H1 (cell line): Measurements from ENCODE around the gene MSI2. TPM values are rescaled to one million over a fixed set of nuclear protein-coding genes. Genes with fewer than 3 reads are reported as not detected.

ENCODE experiments used
- CTCF ChIA-PET: fragments of 300-600 bp; sonication (Branson Sonifier 250); formaldehyde crosslinking; loops from one replicate; lab custom pipeline; 2021; ENCODE audit not compliant: partially characterized antibody; lab: Charles Lee
- POLR2A ChIA-PET: fragments of 300-600 bp; sonication (Branson Sonifier 250); formaldehyde crosslinking; loops from one replicate; lab custom pipeline; 2021; ENCODE audit warnings: inconsistent platforms; ENCODE audit not compliant: partially characterized antibody; lab: Charles Lee
- DNase-seq, 2 experiments: peaks; one replicate each; pipeline versions ENCODE4 v3.0.0 to v3.0.0-alpha.2; 2010 to 2022; ENCODE audit warnings: low spot score in 2 of 2, low read depth in 1 of 2, mixed read lengths in 1 of 2
- FAIRE-seq: peaks from 2 replicates; lab custom pipeline; 2011; peaks lifted over from hg19 to GRCh38; lab: Jason Lieb, UNC
- H2AFZ ChIP-seq: 2 replicates; pipeline ENCODE4 v1.8.1; 2012; ENCODE audit warnings: low read length, inconsistent platforms
- H2AK5ac ChIP-seq: 2 replicates; pipeline ENCODE4 v1.6.1; 2013; ENCODE audit warnings: low read depth, low read length
- H2BK120ac ChIP-seq: replicated peaks from 2 replicates; pipeline ENCODE3; 2013; ENCODE audit warnings: low read depth, low read length, inconsistent platforms
- H2BK12ac ChIP-seq: 2 replicates; pipeline ENCODE4 v1.6.1; 2013; ENCODE audit warnings: low read depth, low read length
- H2BK15ac ChIP-seq: 2 replicates; pipeline ENCODE4 v1.6.1; 2013; ENCODE audit warnings: low read length
- H2BK20ac ChIP-seq: 2 replicates; pipeline ENCODE4 v1.6.1; 2013; ENCODE audit warnings: low read length
- H2BK5ac ChIP-seq: 2 replicates; pipeline ENCODE4 v1.6.1; 2013; ENCODE audit warnings: low read depth, low read length
- H3K14ac ChIP-seq: 2 replicates; pipeline ENCODE4 v1.6.1; 2013; ENCODE audit warnings: inconsistent platforms; ENCODE audit not compliant: insufficient read length
- H3K18ac ChIP-seq: 2 replicates; pipeline ENCODE4 v1.6.1; 2013; ENCODE audit warnings: low read length; ENCODE audit errors: extremely low read depth
- H3K23ac ChIP-seq: 2 replicates; pipeline ENCODE4 v1.6.1; 2013; ENCODE audit warnings: inconsistent platforms; ENCODE audit not compliant: insufficient read length
- H3K23me2 ChIP-seq: 2 replicates; pipeline ENCODE4 v1.6.1; 2013; ENCODE audit warnings: low read depth, low read length
- H3K27ac ChIP-seq: 2 replicates; pipeline ENCODE4 v1.6.1; 2011; ENCODE audit warnings: low read depth, low read length, inconsistent platforms
- H3K27me3 ChIP-seq, 4 experiments: replicated peaks in 1 of 4; 1 replicate in 1 of 4; 2 replicates in 3 of 4; pipeline versions ENCODE4 v1.6.1 to v1.8.1; 2011 to 2013; ENCODE audit warnings: low read length in 3 of 4, mild to moderate bottlenecking in 3 of 4, inconsistent platforms in 2 of 4, mixed read lengths in 2 of 4, moderate library complexity in 1 of 4; ENCODE audit not compliant: control insufficient read depth in 3 of 4, insufficient read depth in 3 of 4; ENCODE audit errors: extremely low read depth in 1 of 4
- H3K36me3 ChIP-seq, 4 experiments: 2 replicates each; pipeline versions ENCODE4 v1.6.1 to v1.8.1; 2011 to 2013; ENCODE audit warnings: mild to moderate bottlenecking in 4 of 4, low read length in 3 of 4, moderate library complexity in 2 of 4, control low read depth in 1 of 4, inconsistent platforms in 1 of 4; ENCODE audit not compliant: insufficient read depth in 4 of 4, control insufficient read depth in 2 of 4
- H3K4ac ChIP-seq: replicated peaks from 2 replicates; pipeline ENCODE3; 2013; ENCODE audit warnings: low read length, low read depth, mixed read lengths, inconsistent platforms; ENCODE audit not compliant: insufficient read length
- H3K4me1 ChIP-seq, 4 experiments: replicated peaks in 1 of 4; 1 replicate in 1 of 4; 2 replicates in 3 of 4; pipeline versions ENCODE4 v1.6.1 to v1.8.1; 2011 to 2013; ENCODE audit warnings: low read length in 3 of 4, inconsistent platforms in 2 of 4, mixed read lengths in 1 of 4; ENCODE audit not compliant: insufficient read depth in 4 of 4, control insufficient read depth in 3 of 4
- H3K4me2 ChIP-seq, 2 experiments: 2 replicates each; pipeline versions ENCODE4 v1.6.1 to v1.8.1; 2011 to 2013; ENCODE audit warnings: low read depth in 2 of 2, low read length in 2 of 2, control low read depth in 1 of 2, inconsistent platforms in 1 of 2, mild to moderate bottlenecking in 1 of 2; ENCODE audit not compliant: insufficient read depth in 1 of 2
- H3K4me3 ChIP-seq, 4 experiments: fragments of 200-600, 300-600 bp in 1 of 4; sonication (generic), shearing (Covaris generic), sonication (Bioruptor Twin) in 1 of 4; 2 replicates each; pipeline versions ENCODE4 v1.5.1 to v1.8.1; 2011 to 2016; ENCODE audit warnings: low read length in 4 of 4, low read depth in 3 of 4, control low read depth in 2 of 4, inconsistent platforms in 2 of 4, mild to moderate bottlenecking in 2 of 4, mixed read lengths in 1 of 4, moderate library complexity in 1 of 4; ENCODE audit not compliant: insufficient read depth in 2 of 4; ENCODE audit errors: extremely low read depth in 1 of 4
- H3K56ac ChIP-seq: replicated peaks from 2 replicates; pipeline ENCODE3; 2013; ENCODE audit warnings: low read depth, mild to moderate bottlenecking, mixed read lengths, low read length, inconsistent platforms; ENCODE audit not compliant: insufficient read length
- H3K79me1 ChIP-seq: 2 replicates; pipeline ENCODE4 v1.6.1; 2013; ENCODE audit warnings: low read depth, low read length, control low read depth
- H3K79me2 ChIP-seq, 2 experiments: 2 replicates each; pipeline versions ENCODE4 v1.6.1 to v1.8.1; 2012 to 2013; ENCODE audit warnings: low read length in 2 of 2, mild to moderate bottlenecking in 2 of 2, inconsistent platforms in 1 of 2; ENCODE audit not compliant: insufficient read depth in 2 of 2, control insufficient read depth in 1 of 2
- H3K9ac ChIP-seq, 4 experiments: replicated peaks in 1 of 4; 1 replicate in 1 of 4; 2 replicates in 3 of 4; pipeline versions ENCODE4 v1.6.1 to v1.8.1; 2011 to 2013; ENCODE audit warnings: low read depth in 3 of 4, low read length in 3 of 4, control low read depth in 2 of 4, mild to moderate bottlenecking in 2 of 4, moderate library complexity in 2 of 4, inconsistent platforms in 1 of 4; ENCODE audit errors: extremely low read depth in 1 of 4
- H3K9me3 ChIP-seq, 2 experiments: 2 replicates each; pipeline versions ENCODE4 v1.6.1 to v1.8.1; 2012 to 2013; ENCODE audit warnings: mild to moderate bottlenecking in 2 of 2, moderate library complexity in 2 of 2, control low read depth in 1 of 2, inconsistent platforms in 1 of 2, low read depth in 1 of 2, low read length in 1 of 2, mixed read lengths in 1 of 2; ENCODE audit not compliant: insufficient read depth in 2 of 2
- H4K20me1 ChIP-seq, 2 experiments: replicated peaks in 1 of 2; 2 replicates each; pipeline versions ENCODE3 to v1.8.1; 2011 to 2013; ENCODE audit warnings: inconsistent platforms in 2 of 2, low read length in 2 of 2, mild to moderate bottlenecking in 1 of 2; ENCODE audit not compliant: insufficient read depth in 2 of 2, control insufficient read depth in 1 of 2
- H4K5ac ChIP-seq: 2 replicates; pipeline ENCODE4 v1.6.1; 2013; ENCODE audit warnings: low read length, low read depth, mixed read lengths, inconsistent platforms; ENCODE audit not compliant: insufficient read length
- H4K8ac ChIP-seq: 2 replicates; pipeline ENCODE4 v1.8.0; 2013; ENCODE audit warnings: mild to moderate bottlenecking, moderate library complexity, low read length, inconsistent platforms; ENCODE audit not compliant: insufficient read depth; ENCODE audit errors: extremely low read depth
- H4K91ac ChIP-seq: replicated peaks from 2 replicates; pipeline ENCODE3; 2013; ENCODE audit warnings: low read length, mixed read lengths, inconsistent platforms; ENCODE audit not compliant: insufficient read length
- JUN ChIP-seq: IDR thresholded peaks from 2 replicates; pipeline ENCODE4 v1.6.1; 2011; ENCODE audit warnings: low read depth, mild to moderate bottlenecking, improper control_type of control experiment, low read length
- MAFK ChIP-seq: IDR thresholded peaks from 2 replicates; pipeline ENCODE4 v1.6.1; 2012; ENCODE audit warnings: low read depth, mild to moderate bottlenecking, improper control_type of control experiment, low read length
- NANOG ChIP-seq: IDR thresholded peaks from 2 replicates; pipeline ENCODE4 v1.6.1; 2011; ENCODE audit warnings: low read length, low read depth, mild to moderate bottlenecking, inconsistent platforms; ENCODE audit not compliant: insufficient read depth, poor library complexity, severe bottlenecking
- SP2 ChIP-seq: IDR thresholded peaks from 2 replicates; pipeline ENCODE4 v1.6.1; 2012; ENCODE audit warnings: mild to moderate bottlenecking, low read length, inconsistent platforms
- TCF12 ChIP-seq: IDR thresholded peaks from 2 replicates; pipeline ENCODE4 v1.6.1; 2011; ENCODE audit warnings: low read depth, mild to moderate bottlenecking, low read length
- WGBS, 2 experiments: shearing (Covaris generic) in 1 of 2; methylation state at CpG; one replicate each; pipeline versions ENCODE4 v1.1.6 to v1.1.7; 2013 to 2015; ENCODE audit warnings: low lambda C conversion rate in 2 of 2, mixed read lengths in 2 of 2, inconsistent platforms in 1 of 2, low coverage in 1 of 2, missing lambda C conversion rate in 1 of 2; ENCODE audit not compliant: insufficient replicate concordance in 2 of 2, insufficient coverage in 1 of 2, insufficient read length in 1 of 2; ENCODE audit errors: extremely low coverage in 1 of 2, missing lambda C conversion rate in 1 of 2; 5-methylcytosine and 5-hydroxymethylcytosine counted together
- polyA plus RNA-seq, 7 experiments: library from polyadenylated mRNA; depleted of rRNA in 3 of 7; stranded (reverse) in 5 of 7; unstranded in 2 of 7; fragments of >200 nt in 5 of 7; fragments of 200-250 nt in 2 of 7; gene quantifications; 1 replicate in 5 of 7; 2 replicates in 1 of 7; 4 replicates in 1 of 7; pipeline versions ENCODE4 v1.2.1 to v1.2.3, GENCODE V29; 2011 to 2013; ENCODE audit warnings: missing spikeins in 2 of 7, mixed read lengths in 2 of 7
- total RNA-seq: library from RNA; stranded (reverse); fragmentation: NEBNext Ultra II Directional; extraction: Animal tissue kit (Norgen Biotek cat#: 25700); gene quantifications from 2 replicates; pipeline ENCODE4 v1.2.1, GENCODE V29; 2021
- TF ChIP-seq, protein P1 (sequence below): IDR thresholded peaks from 2 replicates; pipeline ENCODE4 v1.6.1; 2011; ENCODE audit warnings: low read depth, mild to moderate bottlenecking, low read length; ENCODE audit not compliant: insufficient read depth

The MSI2 gene
- total and polyA plus RNA-seq, 2 of the 8 experiments (the other 6 are each of a cell fraction or from before 2014, with no cell fraction given), result 36.7 to 80.6 TPM

DNA sequence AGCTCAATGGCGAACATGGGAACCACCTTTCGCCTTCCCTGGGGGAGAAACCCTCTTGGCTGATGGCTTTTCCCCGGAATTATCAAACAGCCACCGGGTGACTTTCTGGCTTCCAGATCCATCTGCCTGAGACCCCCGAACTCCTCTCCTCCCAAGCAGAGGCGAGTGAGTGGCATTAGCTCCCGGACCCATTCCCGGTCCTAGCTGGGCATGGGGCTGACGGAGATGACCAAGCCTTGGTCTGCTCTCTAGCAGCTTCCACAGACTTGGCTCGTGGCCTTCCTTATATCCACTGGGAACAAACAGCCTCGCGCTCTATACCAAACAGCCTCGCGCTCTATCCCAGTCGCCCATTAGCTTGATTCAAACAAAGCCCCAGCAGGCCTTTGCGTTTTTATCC, 426.4 kb downstream of the MSI2 start:
- ChIA-PET CTCF (interaction anchor here (1.0 to 1.4 kb wide), 3 partner anchors 10 to 65 kb away, joined by 4 to 5 read pairs (median 5); no protein-coding TSS in a partner anchor), POLR2A (interaction anchor here (1.5 kb wide), 1 partner anchor 29 kb away, joined by 3 read pairs; no protein-coding TSS in a partner anchor)
- Histone ChIP-seq H3K4me2 (no peak overlapping the region), H3K9me3 (no peaks in the 10 kb centered on the region), H3K18ac (no peak overlapping the region), H2BK120ac (no peak overlapping the region), H3K79me2 (no peaks in the 10 kb centered on the region), H4K91ac (no peak overlapping the region), H4K5ac (no peak overlapping the region), H2BK20ac (no peak overlapping the region), H2BK5ac (no peak overlapping the region), H2BK12ac (no peak overlapping the region), H3K14ac (no peak overlapping the region), H2AK5ac (no peak overlapping the region), H2BK15ac (no peak overlapping the region), H3K23me2 (no peaks in the 10 kb centered on the region), H3K27me3 (no peaks in the 10 kb centered on the region; a peak in 1 of 7 replicates), H3K9ac (no peak overlapping the region), H2AFZ (no peak overlapping the region), H3K4me3 (no peak overlapping the region), H3K56ac (no peak overlapping the region), H3K4me1 (peaks cover 2 to 16% (median 4%) of the 10 kb centered on the region in 4 experiments; a peak in 6 of 7 replicates), H3K36me3 (no peaks in the 10 kb centered on the region; a peak in 1 of 8 replicates), H4K20me1 (no peaks in the 10 kb centered on the region), H3K23ac (no peak overlapping the region), H3K79me1 (no peaks in the 10 kb centered on the region), H4K8ac (no peak overlapping the region), H3K4ac (no peak overlapping the region), H3K27ac (no peak overlapping the region)
- peak in 1 of 2 experiments; percentile 44 for DNase-seq
- WGBS, 2 experiments, result 90% methylated on average over 16 of the region's 16 CpGs; no CpG with 5 or more reads in 1 of the 2 experiments
- no peak for FAIRE-seq
- no peak for TF ChIP-seq TCF12
- TF ChIP-seq SP2, result no peak
- no peak for TF ChIP-seq MAFK
- no peak for TF ChIP-seq JUN
- TF ChIP-seq NANOG, result no peak
- TF ChIP-seq, protein P1, sequence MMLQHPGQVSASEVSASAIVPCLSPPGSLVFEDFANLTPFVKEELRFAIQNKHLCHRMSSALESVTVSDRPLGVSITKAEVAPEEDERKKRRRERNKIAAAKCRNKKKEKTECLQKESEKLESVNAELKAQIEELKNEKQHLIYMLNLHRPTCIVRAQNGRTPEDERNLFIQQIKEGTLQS, result no peak
